ENCODE data around the gene USP22.
"Not testable (repeated sequence)": the region's sequence is repeated elsewhere in the genome, so short reads cannot be mapped to it uniquely, and the experiment has no call there.

The USP22 gene

GRCh38 chr17:21042458-21043295, at the start of gene USP22:
TSS of gene USP22 (minus strand) at chr17:21043011. CDS start at chr17:21042835, 176 bp downstream.
- peak; percentile 91 for DNase-seq (ENCODE audit: low read depth)

GRCh38 chr17:21090902-21091618, 48.2 kb upstream of the USP22 start:
- no peak for DNase-seq (ENCODE audit: low read depth)

GRCh38 chr17:21089933-21090901, 47.4 kb upstream of the USP22 start:
- DNase-seq (ENCODE audit: low read depth), result no peak

GRCh38 chr17:21089145-21089544, 46.3 kb upstream of the USP22 start:
- DNase-seq (ENCODE audit: low read depth), result no peak

GRCh38 chr17:21085707-21086106, 42.9 kb upstream of the USP22 start:
- DNase-seq (ENCODE audit: low read depth), result no peak

GRCh38 chr17:21085280-21085679, 42.5 kb upstream of the USP22 start:
- not testable (repeated sequence) for DNase-seq (ENCODE audit: low read depth)

- no peak for DNase-seq (ENCODE audit: low read depth)
Measured at GRCh38 chr17:21082001-21082436, 39.2 kb upstream of the USP22 start.

- DNase-seq (ENCODE audit: low read depth), result no peak
Measured at GRCh38 chr17:21079196-21079595, 36.4 kb upstream of the USP22 start.

GRCh38 chr17:21078016-21078780, 35.4 kb upstream of the USP22 start:
- DNase-seq (ENCODE audit: low read depth), result no peak

- no peak for DNase-seq (ENCODE audit: low read depth)
Measured at GRCh38 chr17:21077281-21077680, 34.5 kb upstream of the USP22 start.

- no peak for DNase-seq (ENCODE audit: low read depth)
Measured at GRCh38 chr17:21076242-21076641, 33.4 kb upstream of the USP22 start.

- DNase-seq (ENCODE audit: low read depth), result no peak
Measured at GRCh38 chr17:21075739-21076085, 32.9 kb upstream of the USP22 start.

- DNase-seq (ENCODE audit: low read depth), result no peak
Measured at GRCh38 chr17:21072745-21073197, 30.0 kb upstream of the USP22 start.

- DNase-seq (ENCODE audit: low read depth), result no peak
Measured at GRCh38 chr17:21066394-21066793, 23.6 kb upstream of the USP22 start.

- no peak for DNase-seq (ENCODE audit: low read depth)
Measured at GRCh38 chr17:21061971-21062526, 19.2 kb upstream of the USP22 start.

GRCh38 chr17:21061158-21061835, 18.5 kb upstream of the USP22 start:
- DNase-seq (ENCODE audit: low read depth), result no peak

- DNase-seq (ENCODE audit: low read depth), result no peak
Measured at GRCh38 chr17:21059761-21060160, 16.9 kb upstream of the USP22 start.

- DNase-seq (ENCODE audit: low read depth), result no peak
Measured at GRCh38 chr17:21058098-21058893, 15.5 kb upstream of the USP22 start.

GRCh38 chr17:21053056-21053455, 10.2 kb upstream of the USP22 start:
- DNase-seq (ENCODE audit: low read depth), result not testable (repeated sequence)

- DNase-seq (ENCODE audit: low read depth), result no peak
Measured at GRCh38 chr17:21049457-21049856, 6.6 kb upstream of the USP22 start.

Measured in activated T-cell treated with anti-CD3 and anti-CD28 coated beads for 48 hours (primary cell).